HG02571 (cell line): ENCODE data around the gene KCNQ1OT1.

Experiments used
- ATAC-seq: cut with Tn5 transposase; IDR thresholded peaks from one replicate; pipeline ENCODE4 v1.9.1; 2021; ENCODE audit warnings: mild to moderate bottlenecking, moderate library complexity; ENCODE audit not compliant: unreplicated experiment

KCNQ1OT1 gene

GRCh38 chr11:2612884-2613571 is 86.8 kb downstream of the KCNQ1OT1 start:
- no peak for ATAC-seq

- ATAC-seq, result no peak
Observed at GRCh38 chr11:2609345-2609744, 90.4 kb downstream of the KCNQ1OT1 start.

- no peak for ATAC-seq
Observed at GRCh38 chr11:2599561-2600189, 100.1 kb downstream of the KCNQ1OT1 start.

GRCh38 chr11:2595204-2595603 is 104.6 kb downstream of the KCNQ1OT1 start:
- no peak for ATAC-seq

- no peak for ATAC-seq
Observed at GRCh38 chr11:2594267-2594666, 105.5 kb downstream of the KCNQ1OT1 start.

DNA sequence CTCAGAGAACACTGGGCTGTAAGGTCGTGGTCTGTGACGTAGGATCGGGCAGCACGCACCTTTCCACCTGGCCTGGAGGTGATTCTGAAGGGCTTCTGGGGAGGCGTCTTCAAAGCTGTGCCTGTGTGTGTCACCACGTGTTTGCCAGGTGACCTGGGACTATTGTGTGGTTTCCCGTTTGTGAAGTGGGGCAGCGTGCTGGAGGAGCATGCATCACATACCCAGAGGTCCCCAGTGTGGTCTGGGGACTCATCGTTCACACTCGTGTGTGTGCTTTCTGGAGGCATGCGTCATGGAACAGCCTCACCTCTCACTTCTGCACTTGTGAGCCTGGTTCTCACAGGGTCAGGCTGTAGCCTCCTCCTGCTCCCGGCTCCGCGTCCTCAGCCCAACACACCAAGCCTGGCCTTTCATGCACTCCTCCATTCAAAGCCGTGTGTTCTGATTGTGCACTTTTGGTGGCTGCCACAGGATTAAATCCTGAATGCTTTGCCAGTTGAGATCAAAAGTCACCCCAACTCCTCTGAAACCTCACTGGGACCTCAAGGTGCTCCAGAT is 106.3 kb downstream of the KCNQ1OT1 start:
- no peak for ATAC-seq

GRCh38 chr11:2592559-2593392 is 107.0 kb downstream of the KCNQ1OT1 start:
- ATAC-seq, result no peak

DNA sequence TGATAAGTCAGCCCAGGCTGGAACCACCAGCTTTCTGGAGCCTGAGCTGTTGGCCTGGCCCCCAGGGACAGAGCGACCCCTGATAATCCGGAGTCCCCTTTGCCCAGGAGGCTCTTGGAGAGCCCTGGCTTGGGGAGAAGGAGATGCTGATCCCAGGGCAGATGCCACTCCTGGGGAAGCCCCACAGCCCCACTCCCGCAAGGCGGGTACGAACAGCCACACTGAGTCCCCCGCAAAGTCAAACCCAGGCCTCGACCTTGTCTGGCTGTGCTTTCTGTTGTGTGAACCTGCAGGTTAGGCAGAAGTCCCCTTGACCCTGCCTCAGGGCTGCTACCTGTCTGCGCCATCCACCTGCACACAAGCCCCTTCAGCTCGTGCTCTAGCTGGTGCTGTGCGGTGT is 108.0 kb downstream of the KCNQ1OT1 start:
- no peak for ATAC-seq

- ATAC-seq, result no peak
Observed at GRCh38 chr11:2590965-2591754, 108.6 kb downstream of the KCNQ1OT1 start.

- no peak for ATAC-seq
Observed at GRCh38 chr11:2590131-2590964, 109.4 kb downstream of the KCNQ1OT1 start.

DNA sequence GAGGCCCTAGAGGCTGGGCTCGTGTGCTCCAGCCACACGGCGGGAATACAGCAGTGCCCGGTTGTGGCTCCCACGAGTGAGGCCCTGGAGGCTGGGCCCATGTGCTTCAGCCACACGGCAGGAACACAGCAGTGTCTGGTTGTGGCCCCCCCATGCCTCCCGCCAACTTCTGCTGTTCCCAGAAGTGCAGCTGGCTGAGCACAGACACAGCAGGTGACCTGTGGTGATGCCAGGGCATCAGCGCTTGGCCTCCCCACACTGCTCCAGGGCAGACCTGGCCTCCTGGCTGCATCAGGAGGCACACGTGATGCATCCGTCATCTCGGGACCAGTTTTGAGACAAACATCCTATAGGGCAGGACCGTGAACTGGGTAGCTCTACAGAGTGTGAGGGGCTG is 110.3 kb downstream of the KCNQ1OT1 start:
- no peak for ATAC-seq

GRCh38 chr11:2588809-2589537 is 110.8 kb downstream of the KCNQ1OT1 start:
- no peak for ATAC-seq

DNA sequence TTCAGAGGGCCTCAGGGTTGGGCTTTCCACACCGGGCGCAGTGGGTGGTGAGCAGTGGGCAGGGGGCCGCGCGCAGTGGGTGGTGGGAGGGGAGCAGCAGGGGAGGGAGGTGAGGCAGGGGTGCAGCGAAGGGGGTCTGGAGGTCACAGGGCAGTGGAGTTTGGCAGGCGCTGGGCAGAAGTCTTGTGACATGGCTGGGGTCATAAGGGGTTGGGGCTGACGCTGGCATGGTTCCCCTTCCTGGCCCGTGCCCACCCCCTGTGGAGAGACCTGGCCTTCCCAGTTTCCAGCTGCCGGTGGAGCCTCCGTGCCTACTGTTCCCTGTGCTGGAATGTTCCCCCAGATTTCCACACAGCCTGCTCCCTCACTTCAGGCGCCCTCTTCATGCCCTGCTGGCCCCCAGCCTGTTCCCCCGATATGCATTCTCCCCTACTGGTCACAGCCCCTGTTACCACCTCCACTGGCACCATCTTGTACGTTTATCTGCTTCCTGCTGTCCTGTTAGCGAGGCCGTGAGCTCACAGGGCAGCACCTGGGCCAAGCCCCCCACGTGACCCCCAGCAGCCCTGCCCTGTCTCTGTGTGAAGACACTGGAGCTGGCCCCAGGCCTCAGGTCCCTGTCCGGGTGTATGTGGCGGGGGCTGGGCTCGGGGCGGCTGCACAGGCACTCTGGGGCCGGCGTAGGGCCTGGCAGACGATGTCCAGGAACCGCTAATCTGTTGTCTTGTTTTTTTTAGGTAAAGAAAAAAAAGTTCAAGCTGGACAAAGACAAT is 111.6 kb downstream of the KCNQ1OT1 start:
- ATAC-seq, result no peak

GRCh38 chr11:2587132-2587930 is 112.5 kb downstream of the KCNQ1OT1 start:
- ATAC-seq, result no peak

GRCh38 chr11:2586793-2587131 is 113.0 kb downstream of the KCNQ1OT1 start:
- no peak for ATAC-seq

DNA sequence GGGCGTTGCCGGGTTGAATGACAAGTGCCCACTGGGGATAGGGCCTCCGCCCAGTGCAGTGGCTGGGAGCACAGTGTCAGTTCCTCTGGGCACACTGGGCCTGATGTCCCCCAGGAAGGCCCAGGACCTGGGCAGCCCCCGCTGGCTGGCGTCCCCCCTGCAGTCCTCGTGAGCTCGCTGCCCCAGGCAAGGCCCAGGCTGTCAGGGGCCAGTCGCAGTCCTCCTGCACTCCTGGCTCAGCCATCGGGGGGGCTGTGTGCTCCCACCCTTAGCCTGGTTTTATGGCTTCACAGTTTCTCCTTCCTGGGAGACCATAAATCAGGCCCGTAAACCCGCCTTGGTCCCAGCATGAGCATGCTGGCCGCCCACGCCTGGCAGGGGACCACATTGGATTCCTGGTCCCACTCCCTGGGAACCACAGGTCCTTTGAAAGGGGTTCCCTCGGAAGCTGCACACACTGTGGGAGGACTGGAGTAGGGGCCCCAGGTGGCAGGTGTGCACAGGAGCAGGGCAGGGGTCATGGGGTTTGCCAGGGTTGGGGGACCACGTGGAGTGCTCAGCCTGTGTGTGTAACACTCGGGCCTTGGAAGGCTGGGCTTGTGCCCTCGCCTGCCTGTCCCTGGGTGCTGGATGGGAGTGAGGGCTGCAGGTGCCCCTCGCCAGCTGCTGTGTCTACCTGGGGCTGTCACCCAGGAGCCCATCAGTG is 113.6 kb downstream of the KCNQ1OT1 start:
- no peak for ATAC-seq

DNA sequence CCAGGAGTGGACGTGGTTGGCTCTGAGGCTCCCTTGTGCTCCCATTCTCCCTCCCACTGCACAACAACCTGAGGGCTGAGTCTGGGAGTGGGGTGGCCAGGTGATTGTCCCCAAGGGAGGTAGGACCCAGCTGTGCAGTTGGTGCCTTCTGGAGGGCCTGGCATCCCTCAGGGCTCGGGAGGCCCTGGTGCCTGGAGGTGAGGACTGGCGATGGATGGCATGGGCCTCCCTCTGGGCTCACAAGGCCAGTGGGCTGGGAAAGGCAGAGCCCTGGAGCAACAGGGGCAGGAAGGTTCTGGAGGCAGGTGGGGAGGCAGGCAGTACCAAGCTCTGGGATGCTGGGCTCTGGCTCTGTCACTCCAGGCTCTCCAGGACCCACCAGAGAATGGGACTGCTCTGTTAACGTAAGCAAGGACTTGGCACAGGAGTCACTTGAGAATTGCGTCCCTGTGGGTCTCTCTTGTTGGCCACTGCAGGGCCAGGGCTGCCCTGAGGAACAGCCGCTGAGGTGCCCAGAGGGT is 114.2 kb downstream of the KCNQ1OT1 start:
- no peak for ATAC-seq
